Astrocyte of the spinal cord (primary cell): ENCODE results near the gene JPH3.

Experiments
- DNase-seq: peaks from one replicate; pipeline ENCODE4 v3.0.0; 2011; ENCODE audit warnings: low read depth, low spot score
- H3K4me3 ChIP-seq: 2 replicates; pipeline ENCODE4 v1.5.1; 2011; ENCODE audit warnings: low read depth, mild to moderate bottlenecking, low read length, moderate library complexity
- CTCF ChIP-seq: IDR thresholded peaks from 2 replicates; pipeline ENCODE4 v1.5.1; 2012; ENCODE audit warnings: low read depth, mild to moderate bottlenecking, low read length, inconsistent platforms
- in situ Hi-C: cut with HindIII; loops from 2 replicates; pipeline ENCODE4 v1.10.0; 2017; ENCODE audit warnings: low sequenced_read_pairs

The JPH3 gene

DNA sequence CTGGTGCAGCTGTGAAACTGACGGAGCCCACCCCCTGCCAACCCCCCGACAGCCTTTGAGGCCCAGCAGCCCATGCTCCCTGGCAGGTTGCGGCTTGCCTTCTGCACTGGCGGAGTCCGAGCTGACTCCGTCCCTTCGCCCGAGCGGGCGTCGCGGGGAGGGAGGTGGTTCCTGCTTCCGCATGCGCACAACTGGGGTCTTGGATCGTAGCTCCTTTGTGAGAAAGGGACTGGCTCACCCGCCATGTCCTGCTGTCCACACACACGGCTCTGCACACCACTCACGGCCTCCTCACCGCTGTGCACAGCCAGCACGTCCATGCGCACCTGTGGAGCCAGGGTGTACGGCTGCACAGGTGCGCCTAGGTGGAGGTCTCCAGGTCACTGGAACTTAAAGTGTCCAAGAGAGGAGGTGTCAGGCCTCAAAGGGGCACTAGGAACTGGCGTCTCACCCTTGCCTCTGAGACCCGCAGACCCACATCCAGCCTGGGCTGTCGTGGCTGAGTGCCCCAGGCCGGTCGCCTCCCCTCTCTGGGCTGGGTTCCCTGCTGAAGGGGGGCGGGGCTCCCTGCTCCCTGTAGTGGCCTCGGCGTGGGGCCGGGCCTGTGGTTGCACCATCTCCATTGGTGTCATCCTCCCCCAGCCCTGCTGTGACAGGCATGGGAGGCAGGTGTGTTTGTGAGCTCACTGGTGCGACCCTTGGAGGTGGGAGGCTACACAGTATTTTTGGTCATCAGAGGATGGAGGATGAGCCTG lies 45.3 kb downstream of the JPH3 start:
- no peak for TF ChIP-seq CTCF
- in situ Hi-C loops, result no loop called here
- no peak for DNase-seq
- no peak overlapping the region for H3K4me3 ChIP-seq

DNA sequence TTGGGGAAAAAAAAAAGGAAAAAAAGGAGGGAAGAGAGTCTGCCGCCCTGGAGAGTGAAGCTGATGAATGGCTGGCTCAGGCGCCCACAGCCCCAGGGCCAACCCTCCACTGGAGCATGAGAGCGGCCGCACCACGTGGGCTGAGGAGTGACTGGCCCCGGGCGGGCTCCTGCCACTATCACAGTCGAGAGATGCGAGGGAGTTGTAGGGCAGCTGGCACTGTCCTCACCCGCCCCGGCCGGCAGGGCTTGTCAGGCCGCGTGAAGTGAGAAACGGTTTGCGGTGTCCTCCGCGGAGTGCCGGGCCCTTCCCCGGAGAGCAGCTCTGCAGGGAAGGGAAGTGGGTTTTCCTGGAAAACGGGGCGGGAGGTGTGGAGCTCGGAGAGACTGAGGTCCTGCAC lies 45.9 kb downstream of the JPH3 start:
- in situ Hi-C loops, result no loop called here
- no peak for DNase-seq
- no peak overlapping the region for H3K4me3 ChIP-seq
- TF ChIP-seq CTCF, result no peak

DNA sequence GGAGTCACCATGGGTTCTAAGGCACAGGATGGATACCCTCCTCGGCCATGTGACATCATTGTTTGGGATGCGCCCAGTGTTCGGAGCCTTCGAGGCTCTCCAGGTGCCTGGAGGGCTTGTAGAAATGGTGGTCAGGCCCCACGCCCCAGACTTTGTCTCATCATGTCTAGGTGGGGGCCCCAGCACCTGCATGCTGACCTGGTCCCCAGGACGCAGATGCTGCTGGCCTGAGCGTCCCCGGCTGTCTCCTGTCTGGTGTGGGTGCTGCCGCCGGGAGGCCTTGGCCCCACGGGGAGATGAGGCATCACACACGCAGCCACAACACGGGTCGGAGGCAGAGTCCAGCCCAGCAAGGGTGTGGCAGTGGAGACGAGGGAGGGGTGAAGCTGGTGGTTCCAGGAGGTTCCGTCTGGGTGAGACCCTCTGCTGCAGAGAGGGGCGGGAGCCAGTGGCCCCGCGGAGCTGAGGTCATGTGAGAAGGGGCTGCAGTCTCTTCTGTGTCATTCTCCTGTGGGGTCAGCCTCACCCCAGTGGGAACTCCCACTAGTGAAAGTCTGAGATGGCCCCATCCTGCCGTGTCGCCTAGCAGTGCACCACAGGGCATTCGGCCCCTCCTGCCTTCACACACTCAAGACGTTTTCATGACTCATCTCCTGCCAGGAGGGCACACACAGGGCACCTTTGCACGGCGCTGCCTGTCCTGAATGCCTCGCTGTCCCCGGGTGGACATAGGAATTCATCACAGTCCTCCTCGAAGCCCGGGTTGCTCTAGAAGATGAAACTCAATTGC lies 46.6 kb downstream of the JPH3 start:
- DNase-seq, result no peak
- H3K4me3 ChIP-seq, result no peak overlapping the region
- no peak for TF ChIP-seq CTCF
- in situ Hi-C loops, result no loop called here

GRCh38 chr16:87652386-87652785 lies 50.1 kb downstream of the JPH3 start:
- in situ Hi-C loops, result no loop called here
- no peak for TF ChIP-seq CTCF
- no peak for DNase-seq
- H3K4me3 ChIP-seq, result no peak overlapping the region

GRCh38 chr16:87652799-87653198 lies 50.5 kb downstream of the JPH3 start:
- DNase-seq, result no peak
- H3K4me3 ChIP-seq, result no peak overlapping the region
- TF ChIP-seq CTCF, result no peak
- in situ Hi-C loops, result no loop called here

GRCh38 chr16:87653234-87653633 lies 50.9 kb downstream of the JPH3 start:
- no peak for DNase-seq
- in situ Hi-C loops, result no loop called here
- H3K4me3 ChIP-seq, result no peak overlapping the region
- TF ChIP-seq CTCF, result peak; percentile 62
